Activated CD8-positive, alpha-beta T cell treated with anti-CD3 and anti-CD28 coated beads for 36 hours (primary cell): Measurements from ENCODE around the gene HECTD4. TPM values are rescaled to one million over a fixed set of nuclear protein-coding genes. Genes with fewer than 3 reads are reported as not detected.

Source experiments
- ATAC-seq: fragments of 200-7000 bp; cut with Tn5 transposase; one replicate; pipeline ENCODE4 v1.10.0; 2021; ENCODE audit warnings: mild to moderate bottlenecking, moderate library complexity
- CTCF ChIA-PET: fragments of 350-600 bp; sonication (Branson Sonifier 250); formaldehyde crosslinking; loops from one replicate; lab custom pipeline; 2021; ENCODE audit warnings: antibody characterized with exemption; lab: Charles Lee
- POLR2A ChIA-PET: fragments of 350-600 bp; sonication (Branson Sonifier 250); formaldehyde crosslinking; loops from one replicate; lab custom pipeline; 2021; ENCODE audit warnings: antibody characterized with exemption; lab: Charles Lee
- DNase-seq: peaks from one replicate; pipeline ENCODE4 v3.0.0-alpha.2; 2020
- H3K27ac Mint-ChIP-seq: one replicate; pipeline ENCODE4 v1.8.0; 2021; ENCODE audit warnings: mild to moderate bottlenecking, mixed read lengths
- H3K27me3 Mint-ChIP-seq: one replicate; pipeline ENCODE4 v1.8.0; 2021; ENCODE audit warnings: mixed read lengths
- H3K36me3 Mint-ChIP-seq: one replicate; pipeline ENCODE4 v1.8.0; 2021; ENCODE audit warnings: low read depth, mixed read lengths
- H3K4me1 Mint-ChIP-seq: one replicate; pipeline ENCODE4 v1.8.0; 2021; ENCODE audit warnings: low read depth, mixed read lengths
- H3K4me3 Mint-ChIP-seq: one replicate; pipeline ENCODE4 v1.8.0; 2021; ENCODE audit warnings: mild to moderate bottlenecking, moderate library complexity, mixed read lengths
- H3K9me3 Mint-ChIP-seq: one replicate; pipeline ENCODE4 v1.8.0; 2021; ENCODE audit warnings: mixed read lengths
- intact Hi-C: fragments of 100-400 bp; cut with micrococcal nuclease; formaldehyde crosslinking; loops from one replicate; pipeline ENCODE4 v1.10.0; 2022
- total RNA-seq, 2 experiments: library from RNA; stranded (reverse); gene quantifications; one replicate each; pipeline ENCODE4 v1.2.3, GENCODE V29; 2021
- TF ChIP-seq, protein P1 (sequence below): fragments of 200-600 bp; IDR thresholded peaks from one replicate; pipeline ENCODE4 v1.8.0; 2022; ENCODE audit warnings: antibody characterized with exemption, mild to moderate bottlenecking

HECTD4 gene
- total RNA-seq, 2 experiments from 2014 or later, result 18.2 to 22.6 TPM

GRCh38 chr12:112386726-112387125 lies 4.5 kb upstream of the HECTD4 start:
- peaks cover 15% of the 10 kb centered on the region for H3K4me1 Mint-ChIP-seq
- ChIA-PET POLR2A (interaction anchor here (0.7 to 1.8 kb wide), 4 partner anchors 11 to 137 kb away, joined by 3 to 6 read pairs (median 3); no protein-coding TSS in a partner anchor), CTCF (interaction anchor here (0.7 to 4.3 kb wide), 40 partner anchors 8 to 574 kb away, joined by 3 to 74 read pairs (median 4); partner anchors contain the start of genes ERP29, TMEM116 and TRAFD1)
- DNase-seq (no peak), ATAC-seq (no peak)
- H3K27me3 Mint-ChIP-seq, result peaks cover 2% of the 10 kb centered on the region
- H3K4me3 Mint-ChIP-seq, result no peak overlapping the region
- TF ChIP-seq, protein P1, sequence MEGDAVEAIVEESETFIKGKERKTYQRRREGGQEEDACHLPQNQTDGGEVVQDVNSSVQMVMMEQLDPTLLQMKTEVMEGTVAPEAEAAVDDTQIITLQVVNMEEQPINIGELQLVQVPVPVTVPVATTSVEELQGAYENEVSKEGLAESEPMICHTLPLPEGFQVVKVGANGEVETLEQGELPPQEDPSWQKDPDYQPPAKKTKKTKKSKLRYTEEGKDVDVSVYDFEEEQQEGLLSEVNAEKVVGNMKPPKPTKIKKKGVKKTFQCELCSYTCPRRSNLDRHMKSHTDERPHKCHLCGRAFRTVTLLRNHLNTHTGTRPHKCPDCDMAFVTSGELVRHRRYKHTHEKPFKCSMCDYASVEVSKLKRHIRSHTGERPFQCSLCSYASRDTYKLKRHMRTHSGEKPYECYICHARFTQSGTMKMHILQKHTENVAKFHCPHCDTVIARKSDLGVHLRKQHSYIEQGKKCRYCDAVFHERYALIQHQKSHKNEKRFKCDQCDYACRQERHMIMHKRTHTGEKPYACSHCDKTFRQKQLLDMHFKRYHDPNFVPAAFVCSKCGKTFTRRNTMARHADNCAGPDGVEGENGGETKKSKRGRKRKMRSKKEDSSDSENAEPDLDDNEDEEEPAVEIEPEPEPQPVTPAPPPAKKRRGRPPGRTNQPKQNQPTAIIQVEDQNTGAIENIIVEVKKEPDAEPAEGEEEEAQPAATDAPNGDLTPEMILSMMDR, result no peak
- no peaks in the 10 kb centered on the region for H3K36me3 Mint-ChIP-seq
- no peaks in the 10 kb centered on the region for H3K9me3 Mint-ChIP-seq
- intact Hi-C loops, result loop anchor here (2.0 to 10.0 kb wide), 2 partner anchors 188 to 442 kb away; no protein-coding TSS in a partner anchor
- peak overlapping the region; percentile 91 for H3K27ac Mint-ChIP-seq

GRCh38 chr12:112382866-112383265 lies 635 bp upstream of the HECTD4 start:
- Mint-ChIP-seq H3K4me3 (peak overlapping the region; percentile 84), H3K4me1 (peaks cover 29% of the 10 kb centered on the region), H3K27me3 (no peaks in the 10 kb centered on the region), H3K27ac (peak overlapping the region; percentile 87), H3K36me3 (no peaks in the 10 kb centered on the region), H3K9me3 (no peaks in the 10 kb centered on the region)
- ATAC-seq, result no peak
- DNase-seq, result no peak
- intact Hi-C loops, result loop anchor here (10.0 kb wide), 1 partner anchor 438 kb away; no protein-coding TSS in a partner anchor
- TF ChIP-seq, protein P1, result no peak
- POLR2A ChIA-PET, result no interaction called here
- CTCF ChIA-PET, result interaction anchor here (1.6 kb wide), 1 partner anchor 185 kb away, joined by 5 read pairs; no protein-coding TSS in a partner anchor

GRCh38 chr12:112381406-112381882 lies 787 bp downstream of the HECTD4 start:
- DNase-seq, result peak; percentile 59
- POLR2A ChIA-PET, result no interaction called here

DNA sequence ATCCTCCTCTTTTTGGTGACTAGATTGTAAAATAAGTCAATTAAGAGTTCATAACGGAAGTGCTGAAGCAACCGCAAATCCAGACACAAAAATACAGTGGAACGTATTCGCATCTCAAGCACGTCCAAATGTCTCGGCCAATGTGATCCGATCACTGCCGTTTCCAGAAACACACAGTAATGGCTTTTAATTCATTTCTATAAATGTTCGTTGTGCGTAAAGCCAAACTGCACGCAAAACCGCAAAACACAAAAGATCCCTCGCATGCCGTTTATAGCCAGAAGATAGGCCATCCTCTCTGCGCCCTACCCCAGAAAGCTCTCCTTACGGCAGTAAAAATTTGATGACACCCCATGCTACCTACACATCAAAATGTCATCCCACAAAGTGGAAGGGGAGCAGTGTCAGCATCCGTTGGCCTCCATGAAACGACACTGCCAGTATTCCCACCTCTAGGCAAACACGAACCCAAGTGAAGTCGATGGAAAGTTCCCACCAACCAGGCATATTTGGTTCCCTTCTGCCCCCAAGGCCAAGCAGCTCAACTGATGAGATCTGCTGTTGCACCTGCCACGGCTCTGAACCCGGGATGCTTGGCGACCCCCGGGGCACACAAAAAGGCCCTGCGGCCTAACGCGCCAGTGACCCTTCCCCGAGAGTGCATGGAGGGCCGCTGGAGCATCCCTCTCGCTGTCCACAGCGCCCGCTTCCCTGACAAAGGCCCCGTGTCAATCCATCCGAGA lies 1.4 kb downstream of the HECTD4 start:
- POLR2A ChIA-PET, result interaction anchor here (1.2 kb wide), 1 partner anchor 30 kb away, joined by 3 read pairs; no protein-coding TSS in a partner anchor
- TF ChIP-seq, protein P1, result no peak

More at GRCh38 chr12:112381406-112381882, 787 bp downstream of the HECTD4 start:
- CTCF ChIA-PET, result no interaction called here
- Mint-ChIP-seq H3K4me3 (peak overlapping the region; percentile 84), H3K36me3 (no peaks in the 10 kb centered on the region), H3K27me3 (no peaks in the 10 kb centered on the region), H3K27ac (peak overlapping the region; percentile 86), H3K9me3 (no peaks in the 10 kb centered on the region), H3K4me1 (peaks cover 18% of the 10 kb centered on the region)
- TF ChIP-seq, protein P1, result no peak
- intact Hi-C loops, result loop anchor here (10.0 kb wide), 1 partner anchor 437 kb away; no protein-coding TSS in a partner anchor
- peak; percentile 24 for ATAC-seq

More for the DNA sequence above, 1.4 kb downstream of the HECTD4 start:
- Mint-ChIP-seq H3K4me3 (peak overlapping the region; percentile 84), H3K27ac (peak overlapping the region; percentile 86), H3K9me3 (no peaks in the 10 kb centered on the region), H3K4me1 (peaks cover 17% of the 10 kb centered on the region), H3K36me3 (no peaks in the 10 kb centered on the region), H3K27me3 (no peaks in the 10 kb centered on the region)
- intact Hi-C loops, result loop anchor here (10.0 kb wide), 1 partner anchor 436 kb away; no protein-coding TSS in a partner anchor
- no peak for DNase-seq
- CTCF ChIA-PET, result no interaction called here
- ATAC-seq, result no peak
